Measurements from ENCODE around the gene B4GALNT3.

The B4GALNT3 gene

GRCh38 chr12:509500-509899, 49.8 kb downstream of the B4GALNT3 start:
- no peak for DNase-seq (ENCODE audit: low read depth)

DNA sequence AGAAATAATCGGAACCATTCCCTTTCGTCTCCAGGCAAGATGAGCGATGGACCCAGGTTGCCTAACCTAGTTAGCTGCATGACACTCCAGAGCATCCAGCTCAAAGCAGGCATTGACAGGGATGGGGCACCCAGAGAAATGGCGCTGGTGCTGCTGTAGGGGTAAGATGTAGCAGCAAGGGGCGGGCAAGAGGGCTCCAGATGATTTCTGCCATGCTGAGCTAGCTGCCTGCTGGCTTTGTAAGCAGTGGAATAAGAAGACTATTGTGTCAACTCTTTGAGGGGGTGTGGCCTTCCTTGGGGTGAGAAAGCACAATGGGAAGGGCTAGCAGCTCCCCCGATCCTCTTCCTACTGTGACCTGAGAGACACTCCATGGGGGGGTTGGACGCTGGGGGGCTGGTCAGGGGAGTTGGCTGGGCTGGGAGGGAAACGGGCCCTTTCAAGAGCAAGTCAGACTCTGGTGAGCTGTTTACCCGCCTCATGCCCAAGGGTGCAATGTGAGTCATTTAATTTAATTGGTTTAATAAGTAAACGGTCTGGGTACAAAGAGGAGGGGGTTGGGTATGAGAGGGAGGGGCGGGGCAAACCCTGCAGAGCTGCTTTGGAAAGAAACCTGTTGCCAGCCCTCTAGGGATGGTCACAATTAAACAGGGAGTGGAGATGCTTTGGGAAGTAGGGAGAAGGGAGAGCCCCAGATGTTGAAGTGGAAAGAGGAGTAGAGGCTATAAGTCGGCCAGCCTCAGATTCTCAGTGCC, 50.5 kb downstream of the B4GALNT3 start:
- DNase-seq (ENCODE audit: low read depth): no peak

DNA sequence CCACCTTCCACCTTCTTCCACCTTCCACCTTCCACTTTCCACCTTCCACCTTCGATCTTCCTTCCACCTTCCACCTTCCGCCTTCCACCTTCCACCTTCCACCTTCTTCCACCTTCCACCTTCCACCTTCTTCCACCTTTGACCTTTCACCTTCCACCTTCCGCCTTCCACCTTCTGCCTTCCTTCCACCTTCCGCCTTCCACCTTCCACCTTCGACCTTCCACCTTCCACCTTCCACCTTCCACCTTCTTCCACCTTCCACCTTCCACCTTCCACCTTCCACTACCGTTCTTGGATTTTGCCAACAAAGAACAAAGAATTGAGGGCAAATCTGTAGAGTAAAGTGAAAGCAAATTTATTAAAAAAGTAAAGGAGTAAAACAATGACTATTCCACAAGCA, 53.2 kb downstream of the B4GALNT3 start:
- DNase-seq (ENCODE audit: low read depth): no peak

DNA sequence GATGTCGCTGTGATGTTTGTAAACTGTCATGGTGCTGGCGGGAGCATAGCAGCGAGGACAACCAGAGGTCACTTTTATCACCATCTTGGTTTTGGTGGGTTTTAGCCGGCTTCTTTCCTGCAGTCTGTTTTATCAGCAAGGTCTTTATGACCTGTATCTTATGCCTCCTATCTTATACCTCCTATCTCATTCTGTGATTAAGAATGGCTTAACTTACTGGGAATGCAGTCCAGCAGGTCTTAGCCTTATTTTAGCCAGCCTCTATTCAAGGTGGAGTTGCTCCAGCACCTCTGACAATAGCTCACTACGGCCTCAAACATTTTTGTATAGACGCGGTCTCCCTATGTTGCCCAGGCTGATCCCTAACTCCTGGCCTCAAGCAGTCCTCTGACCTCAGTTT, 53.7 kb downstream of the B4GALNT3 start:
- no peak for DNase-seq (ENCODE audit: low read depth)

DNA sequence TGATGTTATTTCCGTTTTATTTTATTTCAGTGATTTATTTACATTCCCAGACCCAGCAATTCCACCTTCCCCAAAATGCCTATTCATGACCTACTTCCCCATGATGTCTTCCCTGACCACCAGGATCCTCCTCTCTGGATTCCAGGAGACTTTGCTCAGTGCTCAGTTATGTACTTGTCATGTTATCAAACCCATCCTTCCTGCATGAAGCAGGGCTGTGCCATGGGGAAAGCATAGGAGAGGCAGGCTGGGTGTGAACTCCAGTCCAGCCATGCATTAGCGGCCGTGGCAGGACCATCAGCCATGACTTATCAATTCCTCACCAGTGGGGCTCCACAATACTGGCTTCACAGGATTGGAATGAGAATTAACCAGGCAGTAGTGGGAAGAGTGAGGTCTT, 57.8 kb downstream of the B4GALNT3 start:
- no peak for DNase-seq (ENCODE audit: low read depth)

DNA sequence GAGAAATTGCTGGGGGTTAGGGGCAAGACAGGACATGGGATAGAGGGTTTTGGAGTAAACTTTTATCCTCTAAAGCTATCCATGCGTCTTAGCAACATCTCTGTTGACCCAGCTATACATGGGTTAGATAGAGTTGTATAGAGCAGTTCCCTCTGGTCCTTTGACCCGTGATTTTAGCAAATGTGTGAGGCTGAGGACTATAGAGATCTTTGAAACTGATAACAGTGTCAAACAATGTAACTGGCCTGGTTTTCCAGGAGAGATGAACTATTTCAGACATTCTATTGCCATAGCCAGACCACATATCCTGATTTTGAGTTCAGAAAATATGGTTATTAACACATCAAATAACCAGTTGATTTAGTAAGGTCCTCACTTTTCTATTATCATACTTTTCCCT, 60.4 kb downstream of the B4GALNT3 start:
- no peak for DNase-seq (ENCODE audit: low read depth)

DNA sequence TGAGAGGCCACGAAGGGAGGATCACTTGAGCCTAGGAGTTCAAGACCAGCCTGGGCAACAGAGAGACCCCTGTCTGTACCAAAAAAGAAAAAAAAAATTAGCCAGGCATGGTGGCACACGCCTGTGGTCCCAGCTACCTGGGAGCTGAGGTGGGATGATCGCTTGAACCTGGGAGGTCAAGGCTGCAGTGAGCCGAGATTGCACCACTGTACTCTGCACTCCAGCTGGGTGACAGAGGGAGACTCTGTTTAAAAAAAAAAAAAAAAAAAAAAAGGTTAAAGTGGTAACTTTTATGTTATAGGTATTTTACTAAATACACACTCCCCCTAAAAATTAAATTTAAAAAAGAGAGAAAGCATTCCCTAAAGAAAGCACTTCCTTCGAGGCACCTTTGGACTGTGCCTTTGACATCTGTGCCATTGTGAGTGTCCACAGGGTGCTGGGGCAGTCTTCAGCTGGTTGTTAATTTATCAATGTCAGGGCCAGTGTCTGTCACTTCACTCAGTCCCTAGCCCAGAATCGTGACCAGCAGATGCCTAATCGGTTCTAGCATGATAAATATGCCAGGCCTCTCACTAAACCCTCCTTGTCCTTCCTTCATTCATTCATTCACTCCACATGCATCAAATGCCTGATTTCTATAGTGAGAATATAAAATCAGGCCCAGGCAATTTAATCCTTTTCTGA, 63.1 kb downstream of the B4GALNT3 start:
- no peak for DNase-seq (ENCODE audit: low read depth)

DNA sequence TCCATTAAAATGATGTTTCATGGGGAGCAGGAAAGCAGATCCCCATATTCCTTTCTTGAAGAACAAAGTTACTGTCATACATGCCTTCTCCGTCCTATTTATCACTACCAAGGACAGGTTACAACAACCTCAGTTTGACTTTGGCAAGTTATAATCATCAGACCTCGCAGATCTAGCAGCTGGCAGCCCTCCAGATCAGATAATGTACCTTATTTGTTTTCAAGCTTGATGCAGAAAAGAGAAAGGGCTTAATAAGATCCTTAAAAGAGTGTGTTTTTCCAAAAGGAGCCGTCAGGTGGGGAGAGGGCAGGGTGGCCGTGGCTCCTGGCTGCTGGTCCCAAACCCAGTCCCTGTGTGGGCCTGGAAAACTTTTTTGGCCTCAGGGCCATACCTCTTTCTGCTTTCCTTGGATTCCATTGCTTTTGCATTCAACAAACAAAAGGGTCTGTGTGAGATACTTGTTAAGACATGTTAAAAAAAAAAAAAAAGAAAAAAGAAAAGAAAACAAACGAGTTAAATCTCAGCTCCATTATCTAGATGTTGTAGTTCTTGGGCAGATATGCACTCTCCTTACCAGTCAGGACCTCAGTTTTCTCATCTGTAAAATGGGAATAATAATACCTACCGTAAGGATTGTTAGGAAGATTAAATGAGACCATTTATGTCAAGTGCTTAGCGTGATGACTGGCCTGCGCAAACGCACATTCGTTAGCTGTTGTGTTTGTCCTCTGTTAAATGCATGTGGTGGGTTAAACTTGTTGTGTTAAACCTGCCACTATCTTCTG, 64.6 kb downstream of the B4GALNT3 start:
- DNase-seq (ENCODE audit: low read depth): no peak

- DNase-seq (ENCODE audit: low read depth): no peak
These were observed 66.3 kb downstream of the B4GALNT3 start for GRCh38 chr12:526089-526488.

DNA sequence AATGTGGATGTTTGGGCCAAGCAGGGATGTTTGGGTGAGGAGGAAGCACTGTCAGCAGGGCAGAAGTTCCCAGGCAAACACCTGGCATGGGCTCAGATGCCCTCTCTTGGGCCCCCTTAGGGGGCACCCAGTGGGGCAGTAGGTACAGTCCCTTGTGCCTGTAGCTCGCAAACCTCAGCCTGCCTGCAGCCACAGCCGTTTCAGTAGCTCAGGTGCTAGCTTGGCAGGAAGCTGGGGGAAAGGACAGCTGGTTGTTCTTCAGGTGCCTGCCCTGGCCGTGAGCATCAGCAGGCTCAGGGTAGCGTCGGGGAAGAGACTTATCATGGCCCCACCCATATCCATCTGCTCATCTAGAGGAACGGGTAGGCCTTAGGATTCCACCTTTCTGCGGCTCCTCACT, 67.5 kb downstream of the B4GALNT3 start:
- no peak for DNase-seq (ENCODE audit: low read depth)

GRCh38 chr12:527729-528128, 68.0 kb downstream of the B4GALNT3 start:
- no peak for DNase-seq (ENCODE audit: low read depth)

GRCh38 chr12:530308-530707, 70.6 kb downstream of the B4GALNT3 start:
- no peak for DNase-seq (ENCODE audit: low read depth)

GRCh38 chr12:530821-531220, 71.1 kb downstream of the B4GALNT3 start:
- DNase-seq (ENCODE audit: low read depth): no peak

- DNase-seq (ENCODE audit: low read depth): no peak
These were observed 72.3 kb downstream of the B4GALNT3 start for GRCh38 chr12:531951-532585.

- no peak for DNase-seq (ENCODE audit: low read depth)
These were observed 73.3 kb downstream of the B4GALNT3 start for GRCh38 chr12:532908-533565.

GRCh38 chr12:533718-534117, 74.0 kb downstream of the B4GALNT3 start:
- no peak for DNase-seq (ENCODE audit: low read depth)

DNA sequence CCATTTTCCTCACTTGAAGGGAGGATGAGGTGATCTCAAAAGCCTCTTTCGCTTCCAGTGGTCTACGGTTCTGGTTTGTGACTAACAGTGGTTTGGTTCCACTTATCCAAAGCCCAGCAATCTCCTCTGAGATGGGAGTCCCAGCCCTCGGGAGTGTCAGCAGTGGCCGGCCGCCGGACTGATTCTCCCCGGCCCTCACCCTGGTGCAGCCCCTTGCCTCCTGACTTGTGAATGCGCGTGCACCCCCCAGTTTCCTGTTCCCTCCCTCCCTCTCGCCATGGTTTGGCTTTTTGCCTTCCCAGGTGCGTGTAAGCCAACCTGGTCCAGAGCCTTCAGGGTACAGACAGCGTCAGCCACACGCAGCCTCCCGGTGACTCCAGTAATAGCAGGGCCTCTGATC, 74.5 kb downstream of the B4GALNT3 start:
- no peak for DNase-seq (ENCODE audit: low read depth)

DNA sequence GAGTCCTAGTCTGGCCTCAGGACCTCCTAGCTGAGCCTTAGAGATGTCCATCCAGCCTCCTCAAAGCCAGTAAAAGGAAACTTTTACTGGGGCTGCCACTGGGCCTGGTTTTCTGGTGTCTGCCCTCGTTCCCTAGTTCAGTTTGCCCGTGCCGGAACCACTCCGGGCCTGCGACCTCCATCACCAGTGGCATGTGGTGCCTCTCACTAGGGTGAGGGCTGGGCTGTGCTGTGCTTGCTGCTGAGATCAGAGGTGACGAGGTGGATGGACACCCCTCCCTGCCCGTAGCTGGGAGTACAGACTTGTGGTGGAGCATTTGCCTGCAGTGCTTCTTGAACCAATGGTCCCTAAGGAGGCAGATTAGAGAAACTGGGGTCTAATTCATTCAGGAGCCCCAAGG, 75.7 kb downstream of the B4GALNT3 start:
- no peak for DNase-seq (ENCODE audit: low read depth)

DNA sequence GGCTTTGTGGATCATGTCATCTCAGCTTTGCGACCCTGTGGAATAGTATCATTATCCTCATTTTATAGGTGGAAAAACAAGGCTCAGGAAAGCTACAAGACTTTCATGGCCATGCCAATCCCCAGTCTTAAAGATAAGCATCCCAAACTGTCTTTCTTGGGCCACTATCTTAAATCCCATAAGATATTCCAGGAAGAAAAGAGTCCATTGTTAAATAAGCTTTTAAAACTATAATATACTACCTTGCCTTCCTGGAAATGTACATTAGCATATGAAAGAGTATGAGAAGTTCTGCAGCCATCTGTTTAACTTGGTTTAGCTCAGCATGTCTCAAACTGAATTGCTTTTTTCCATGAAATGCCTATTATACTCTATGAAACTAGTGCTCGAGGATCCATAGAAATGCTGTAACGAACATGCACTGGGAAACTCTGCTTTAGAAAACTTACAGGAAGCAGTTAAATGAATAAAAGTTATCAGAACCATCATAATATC, 77.1 kb downstream of the B4GALNT3 start:
- DNase-seq (ENCODE audit: low read depth): no peak

GRCh38 chr12:537772-538171, 78.0 kb downstream of the B4GALNT3 start:
- no peak for DNase-seq (ENCODE audit: low read depth)

DNA sequence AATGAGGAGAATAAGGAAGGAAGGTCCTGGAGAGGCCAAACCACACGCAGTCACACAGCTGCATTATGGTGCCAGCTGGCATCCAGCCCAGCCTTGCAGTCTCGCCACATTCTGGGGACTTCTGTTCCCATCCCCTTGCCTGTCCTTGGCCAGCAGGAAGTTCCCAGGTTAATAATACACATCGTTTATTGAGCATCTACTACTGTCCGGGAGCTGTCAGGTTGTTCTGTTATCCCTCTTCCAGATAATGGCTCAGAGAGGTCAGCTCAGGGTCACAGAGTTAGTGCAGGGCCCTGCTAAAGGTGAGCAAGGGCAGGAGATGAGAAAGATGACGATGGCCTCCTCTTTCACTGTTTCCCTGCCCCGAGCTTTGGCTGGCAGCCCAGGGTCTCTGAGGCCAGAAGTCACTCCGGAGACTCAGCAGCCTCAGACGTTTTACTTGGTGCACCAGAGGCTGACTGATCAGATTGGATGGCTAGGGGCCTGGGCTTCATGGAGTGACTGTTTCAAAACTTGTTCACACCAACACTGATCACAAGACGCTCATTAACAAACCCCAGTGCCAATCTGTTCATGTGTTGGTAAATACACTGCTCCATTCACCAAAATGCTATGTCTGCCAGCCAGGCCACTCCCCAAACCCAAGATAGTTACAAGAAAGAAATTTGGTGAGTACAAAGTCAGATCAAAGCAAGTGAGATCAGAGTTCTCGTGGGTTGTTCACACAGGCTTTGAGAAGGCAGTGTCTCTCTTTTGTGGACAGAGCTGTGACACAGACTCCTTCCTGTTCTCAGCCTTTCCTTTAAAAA, 79.2 kb downstream of the B4GALNT3 start:
- no peak for DNase-seq (ENCODE audit: low read depth)

All from stimulated activated CD8-positive, alpha-beta memory T cell treated with anti-CD3 and anti-CD28 coated beads, Interleukin-15, amount 100 ng/mL, for 24 hours (primary cell).